ENCODE results near the gene ANXA3.
"Not testable (repeated sequence)": the region's sequence is repeated elsewhere in the genome, so short reads cannot be mapped to it uniquely, and the experiment has no call there.

The ANXA3 gene

DNA sequence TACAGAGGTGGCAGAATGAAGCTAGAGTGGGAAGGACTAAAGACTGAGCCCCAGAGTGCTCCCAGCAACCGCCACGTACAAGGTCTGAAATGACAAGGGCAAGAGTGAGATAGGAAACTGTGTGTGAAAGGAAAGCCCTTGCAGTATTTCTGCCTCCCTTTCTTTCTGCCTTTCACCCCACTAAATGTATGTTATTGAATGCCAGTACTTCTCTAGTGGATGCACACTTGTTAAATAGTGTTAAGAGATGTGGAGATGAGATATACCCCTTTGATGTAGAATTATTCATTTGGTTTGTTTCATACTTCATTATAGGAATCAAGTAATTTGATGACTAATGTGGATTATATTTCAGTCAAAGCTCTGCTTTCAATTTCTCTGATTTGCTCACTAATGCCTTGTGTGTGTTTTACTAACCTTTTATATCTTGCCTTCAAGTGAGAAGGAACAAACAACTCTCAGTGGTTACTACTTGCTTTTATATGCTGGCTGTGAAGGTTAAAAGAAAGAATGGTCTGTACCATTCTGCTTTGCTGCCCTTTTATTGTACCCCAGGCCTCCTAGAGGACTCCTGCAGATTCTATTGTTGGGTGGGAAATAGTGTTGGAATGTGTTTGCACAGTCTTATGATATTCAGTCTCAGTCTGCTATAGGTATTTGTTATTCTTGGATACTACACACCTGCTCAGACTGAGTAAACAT lies 8.0 kb upstream of the ANXA3 start:
- no peak for DNase-seq

GRCh38 chr4:78544678-78545077 lies 6.9 kb upstream of the ANXA3 start:
- no peak for DNase-seq

DNA sequence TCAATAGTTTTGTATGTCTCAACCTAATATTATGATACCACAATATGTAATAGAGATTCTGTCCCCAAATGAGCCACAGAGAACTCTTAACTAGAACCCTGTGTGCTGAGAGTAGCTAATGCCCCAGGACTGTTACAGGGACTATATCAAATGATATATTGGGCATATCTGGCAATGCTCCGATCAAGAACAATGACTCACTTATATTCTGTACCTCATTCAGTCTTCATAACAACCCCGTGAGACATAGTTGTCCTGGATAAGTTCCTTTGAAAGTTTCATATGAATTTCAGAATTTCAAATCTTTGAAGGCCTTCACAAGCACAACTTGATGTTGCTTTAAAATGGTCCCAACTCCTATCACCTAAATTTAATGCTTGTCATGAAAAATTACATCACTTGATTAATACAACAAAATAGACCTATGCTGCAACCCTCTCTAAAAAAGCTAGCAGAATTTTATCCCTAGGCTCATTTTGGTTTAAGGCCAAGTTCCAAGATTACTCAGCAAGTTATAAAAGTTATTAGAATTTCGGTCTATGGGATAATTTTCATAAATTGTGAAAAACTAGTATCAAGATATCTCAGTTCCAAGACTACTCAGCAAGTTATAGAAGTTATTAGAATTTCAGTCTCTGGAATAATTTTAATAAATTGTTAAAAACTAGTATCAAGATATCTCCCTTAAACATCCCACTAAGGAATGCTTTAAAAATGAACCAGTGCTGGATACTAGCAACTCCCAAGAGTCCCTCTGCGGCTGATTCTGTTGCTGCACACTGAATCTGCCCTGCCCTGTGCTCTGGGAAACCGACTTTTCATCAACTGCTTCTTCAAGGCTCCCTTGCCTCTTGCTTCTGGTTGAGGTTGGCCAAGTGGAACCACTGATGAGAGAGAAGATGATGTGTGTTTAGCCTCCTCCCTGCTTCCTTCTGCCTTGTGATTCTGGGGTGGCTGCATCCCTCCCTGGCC lies 6.0 kb upstream of the ANXA3 start:
- no peak for DNase-seq

- DNase-seq = not testable (repeated sequence)
These were observed 3.7 kb upstream of the ANXA3 start for GRCh38 chr4:78547899-78548298.

- not testable (repeated sequence) for DNase-seq
These were observed 2.7 kb upstream of the ANXA3 start for GRCh38 chr4:78548889-78549288.

- no peak for DNase-seq
These were observed 946 bp downstream of the ANXA3 start for GRCh38 chr4:78552389-78553042.

GRCh38 chr4:78553043-78553396 lies 1.4 kb downstream of the ANXA3 start:
- DNase-seq = no peak

GRCh38 chr4:78553529-78554060 lies 2.0 kb downstream of the ANXA3 start:
- no peak for DNase-seq

- no peak for DNase-seq
These were observed 5.1 kb downstream of the ANXA3 start for GRCh38 chr4:78556665-78557064.

DNA sequence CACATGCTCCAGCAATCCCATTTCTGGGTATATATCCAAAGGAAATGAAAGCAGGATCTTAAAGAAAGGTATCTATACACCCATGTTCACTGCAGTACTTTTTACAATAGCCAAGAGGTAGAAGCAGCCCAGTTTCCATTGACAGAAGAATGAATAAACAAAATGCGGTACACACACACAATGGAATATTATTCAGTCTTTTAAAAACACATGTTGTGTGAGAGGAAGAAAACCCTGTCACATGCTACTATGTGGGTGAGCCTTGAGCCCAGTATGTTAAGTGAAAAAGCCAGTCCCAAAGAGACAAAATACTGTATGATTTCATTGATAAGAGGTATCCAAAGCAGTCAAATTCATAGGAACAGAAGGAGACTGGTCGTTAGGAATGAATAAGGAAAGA lies 6.3 kb downstream of the ANXA3 start:
- DNase-seq = no peak

GRCh38 chr4:78558410-78558809 lies 6.8 kb downstream of the ANXA3 start:
- no peak for DNase-seq

- DNase-seq = no peak
These were observed 8.9 kb downstream of the ANXA3 start for GRCh38 chr4:78560296-78560963.

GRCh38 chr4:78561677-78562076 lies 10.1 kb downstream of the ANXA3 start:
- no peak for DNase-seq

DNA sequence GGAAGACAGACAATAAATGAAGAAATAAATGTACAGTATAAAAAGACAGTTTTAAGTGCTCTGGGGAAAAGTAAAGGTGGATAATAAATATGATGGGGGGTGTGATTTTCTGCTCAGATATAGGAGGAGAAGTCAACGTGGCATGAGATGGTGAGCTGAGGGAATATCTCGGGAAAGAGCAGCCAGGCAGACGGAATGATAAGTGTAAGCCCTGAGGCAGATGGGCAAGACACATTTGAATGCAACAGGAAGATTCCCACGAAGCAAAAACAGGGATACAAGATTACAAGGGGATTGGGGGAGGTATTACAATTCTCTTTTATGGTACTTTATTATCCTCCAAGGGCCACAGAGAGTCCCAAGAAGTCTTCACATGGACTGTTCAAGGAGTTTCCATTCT lies 11.1 kb downstream of the ANXA3 start:
- DNase-seq = no peak

DNA sequence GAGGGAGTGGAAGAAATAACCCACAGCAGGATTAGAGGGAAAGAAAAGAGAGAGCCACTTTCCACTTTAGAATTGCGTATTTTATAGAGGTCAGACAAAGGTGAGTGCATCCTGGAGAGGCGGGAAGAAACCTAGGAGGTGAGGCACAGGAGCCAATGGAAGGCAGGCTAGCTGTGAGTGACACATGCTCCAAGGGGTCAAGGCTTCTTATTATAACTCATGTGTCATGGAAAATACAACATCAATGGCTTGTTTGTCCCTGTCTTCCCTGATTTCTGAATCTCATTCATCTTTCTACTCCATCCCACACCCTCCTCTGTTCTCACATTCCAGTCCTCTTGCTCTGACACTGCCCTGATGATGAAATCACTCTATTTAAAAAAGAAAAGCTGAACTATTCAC lies 14.4 kb downstream of the ANXA3 start:
- DNase-seq = no peak

GRCh38 chr4:78566834-78567499 lies 15.4 kb downstream of the ANXA3 start:
- no peak for DNase-seq

DNA sequence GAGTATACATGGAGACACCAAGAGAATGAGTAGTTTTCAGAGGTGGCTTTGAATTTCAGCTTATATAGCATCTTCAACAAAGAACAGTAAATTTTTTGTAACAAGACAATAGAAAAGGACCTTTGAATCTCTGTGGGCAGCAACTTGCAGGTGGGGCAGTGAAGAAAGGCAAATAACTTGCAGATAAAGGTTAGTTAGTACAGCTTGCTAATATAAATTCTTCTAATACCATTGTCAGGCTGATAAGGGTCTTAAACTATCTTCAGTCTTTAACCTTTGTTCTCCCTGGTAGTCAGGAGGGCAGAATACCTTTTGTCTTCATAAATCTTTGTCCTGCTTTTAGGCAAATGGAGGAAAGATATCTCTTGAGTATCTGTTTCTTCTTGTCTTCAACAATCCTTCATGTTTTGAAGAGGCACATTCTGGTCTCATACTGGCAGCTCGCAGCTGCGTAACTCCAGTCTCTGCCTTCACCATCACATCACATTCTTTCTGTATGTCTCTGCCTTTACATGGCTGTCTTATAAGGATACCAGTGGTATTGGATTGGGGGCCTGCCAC lies 16.0 kb downstream of the ANXA3 start:
- DNase-seq = no peak

- DNase-seq = no peak
These were observed 17.2 kb downstream of the ANXA3 start for GRCh38 chr4:78568640-78569305.

DNA sequence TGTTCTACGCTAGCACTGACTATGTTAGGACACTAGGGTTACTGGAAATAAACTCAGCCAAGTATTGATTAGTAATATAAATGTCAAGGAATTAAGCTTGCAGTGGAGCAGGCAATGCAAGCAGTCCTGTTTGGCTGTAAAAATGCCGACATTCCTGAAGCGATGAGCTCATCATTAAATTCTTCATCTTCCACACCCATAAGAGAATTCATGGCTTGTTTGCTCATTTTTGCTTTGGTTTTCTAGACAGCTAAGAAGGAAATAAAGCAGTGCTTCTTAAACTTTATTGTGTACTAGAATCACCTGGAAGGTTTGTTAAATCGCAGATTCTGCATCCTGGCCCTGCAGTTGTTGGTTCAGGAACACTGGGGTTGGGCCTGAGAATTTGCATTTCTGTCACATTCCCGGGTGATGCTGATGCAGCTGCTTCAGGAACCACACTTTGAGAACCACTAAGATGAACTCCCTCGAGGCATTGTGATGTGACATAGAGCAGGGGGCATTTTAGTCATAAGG lies 17.8 kb downstream of the ANXA3 start:
- DNase-seq = no peak

GRCh38 chr4:78570117-78570516 lies 18.5 kb downstream of the ANXA3 start:
- DNase-seq = no peak

GRCh38 chr4:78571804-78572203 lies 20.2 kb downstream of the ANXA3 start:
- DNase-seq = no peak
